ENCODE data around the gene IL12A.

DNA sequence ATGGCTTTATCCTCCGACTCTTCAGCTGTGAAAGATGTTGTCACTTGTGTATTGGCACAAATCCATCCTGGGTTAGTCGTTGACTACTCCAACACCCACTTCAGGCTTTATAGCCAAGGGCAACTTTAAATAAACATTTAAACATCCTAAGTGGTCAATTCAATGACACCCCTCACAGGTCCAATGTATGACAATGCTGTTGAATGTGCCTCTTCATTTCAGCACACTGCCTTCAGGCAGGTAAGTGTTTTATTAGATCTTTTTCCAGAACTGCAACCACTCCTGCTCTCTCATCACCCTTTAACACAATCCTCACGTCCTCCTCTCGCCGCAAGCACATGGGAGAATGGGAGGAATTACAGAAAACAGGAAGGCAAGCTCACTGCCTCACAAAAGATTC, 30.3 kb downstream of the IL12A start:
- TF ChIP-seq, protein P1, sequence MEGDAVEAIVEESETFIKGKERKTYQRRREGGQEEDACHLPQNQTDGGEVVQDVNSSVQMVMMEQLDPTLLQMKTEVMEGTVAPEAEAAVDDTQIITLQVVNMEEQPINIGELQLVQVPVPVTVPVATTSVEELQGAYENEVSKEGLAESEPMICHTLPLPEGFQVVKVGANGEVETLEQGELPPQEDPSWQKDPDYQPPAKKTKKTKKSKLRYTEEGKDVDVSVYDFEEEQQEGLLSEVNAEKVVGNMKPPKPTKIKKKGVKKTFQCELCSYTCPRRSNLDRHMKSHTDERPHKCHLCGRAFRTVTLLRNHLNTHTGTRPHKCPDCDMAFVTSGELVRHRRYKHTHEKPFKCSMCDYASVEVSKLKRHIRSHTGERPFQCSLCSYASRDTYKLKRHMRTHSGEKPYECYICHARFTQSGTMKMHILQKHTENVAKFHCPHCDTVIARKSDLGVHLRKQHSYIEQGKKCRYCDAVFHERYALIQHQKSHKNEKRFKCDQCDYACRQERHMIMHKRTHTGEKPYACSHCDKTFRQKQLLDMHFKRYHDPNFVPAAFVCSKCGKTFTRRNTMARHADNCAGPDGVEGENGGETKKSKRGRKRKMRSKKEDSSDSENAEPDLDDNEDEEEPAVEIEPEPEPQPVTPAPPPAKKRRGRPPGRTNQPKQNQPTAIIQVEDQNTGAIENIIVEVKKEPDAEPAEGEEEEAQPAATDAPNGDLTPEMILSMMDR (IDR thresholded peaks at IDR 0.05; ENCODE audit: low read depth, low read length, missing input control) = no peak
- TF ChIP-seq MAX (IDR thresholded peaks at IDR 0.05) (no peak), RXRA (IDR thresholded peaks at IDR 0.05) (no peak), TAF1 (conservative IDR thresholded peaks at IDR 0.05) (no peak), EGR1 (IDR thresholded peaks at IDR 0.05; ENCODE audit: low read depth in 2 of 2) (no peak), ATF3 (IDR thresholded peaks at IDR 0.05) (no peak), GABPA (IDR thresholded peaks at IDR 0.05 in 1 of 2, conservative IDR thresholded peaks at IDR 0.05 in 1 of 2) (no peak), RAD21 (IDR thresholded peaks at IDR 0.05) (no peak)
- TF ChIP-seq, protein P2, sequence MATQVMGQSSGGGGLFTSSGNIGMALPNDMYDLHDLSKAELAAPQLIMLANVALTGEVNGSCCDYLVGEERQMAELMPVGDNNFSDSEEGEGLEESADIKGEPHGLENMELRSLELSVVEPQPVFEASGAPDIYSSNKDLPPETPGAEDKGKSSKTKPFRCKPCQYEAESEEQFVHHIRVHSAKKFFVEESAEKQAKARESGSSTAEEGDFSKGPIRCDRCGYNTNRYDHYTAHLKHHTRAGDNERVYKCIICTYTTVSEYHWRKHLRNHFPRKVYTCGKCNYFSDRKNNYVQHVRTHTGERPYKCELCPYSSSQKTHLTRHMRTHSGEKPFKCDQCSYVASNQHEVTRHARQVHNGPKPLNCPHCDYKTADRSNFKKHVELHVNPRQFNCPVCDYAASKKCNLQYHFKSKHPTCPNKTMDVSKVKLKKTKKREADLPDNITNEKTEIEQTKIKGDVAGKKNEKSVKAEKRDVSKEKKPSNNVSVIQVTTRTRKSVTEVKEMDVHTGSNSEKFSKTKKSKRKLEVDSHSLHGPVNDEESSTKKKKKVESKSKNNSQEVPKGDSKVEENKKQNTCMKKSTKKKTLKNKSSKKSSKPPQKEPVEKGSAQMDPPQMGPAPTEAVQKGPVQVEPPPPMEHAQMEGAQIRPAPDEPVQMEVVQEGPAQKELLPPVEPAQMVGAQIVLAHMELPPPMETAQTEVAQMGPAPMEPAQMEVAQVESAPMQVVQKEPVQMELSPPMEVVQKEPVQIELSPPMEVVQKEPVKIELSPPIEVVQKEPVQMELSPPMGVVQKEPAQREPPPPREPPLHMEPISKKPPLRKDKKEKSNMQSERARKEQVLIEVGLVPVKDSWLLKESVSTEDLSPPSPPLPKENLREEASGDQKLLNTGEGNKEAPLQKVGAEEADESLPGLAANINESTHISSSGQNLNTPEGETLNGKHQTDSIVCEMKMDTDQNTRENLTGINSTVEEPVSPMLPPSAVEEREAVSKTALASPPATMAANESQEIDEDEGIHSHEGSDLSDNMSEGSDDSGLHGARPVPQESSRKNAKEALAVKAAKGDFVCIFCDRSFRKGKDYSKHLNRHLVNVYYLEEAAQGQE (IDR thresholded peaks at IDR 0.05) = no peak
- TF ChIP-seq, protein P3, sequence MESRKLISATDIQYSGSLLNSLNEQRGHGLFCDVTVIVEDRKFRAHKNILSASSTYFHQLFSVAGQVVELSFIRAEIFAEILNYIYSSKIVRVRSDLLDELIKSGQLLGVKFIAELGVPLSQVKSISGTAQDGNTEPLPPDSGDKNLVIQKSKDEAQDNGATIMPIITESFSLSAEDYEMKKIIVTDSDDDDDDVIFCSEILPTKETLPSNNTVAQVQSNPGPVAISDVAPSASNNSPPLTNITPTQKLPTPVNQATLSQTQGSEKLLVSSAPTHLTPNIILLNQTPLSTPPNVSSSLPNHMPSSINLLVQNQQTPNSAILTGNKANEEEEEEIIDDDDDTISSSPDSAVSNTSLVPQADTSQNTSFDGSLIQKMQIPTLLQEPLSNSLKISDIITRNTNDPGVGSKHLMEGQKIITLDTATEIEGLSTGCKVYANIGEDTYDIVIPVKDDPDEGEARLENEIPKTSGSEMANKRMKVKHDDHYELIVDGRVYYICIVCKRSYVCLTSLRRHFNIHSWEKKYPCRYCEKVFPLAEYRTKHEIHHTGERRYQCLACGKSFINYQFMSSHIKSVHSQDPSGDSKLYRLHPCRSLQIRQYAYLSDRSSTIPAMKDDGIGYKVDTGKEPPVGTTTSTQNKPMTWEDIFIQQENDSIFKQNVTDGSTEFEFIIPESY (IDR thresholded peaks at IDR 0.05) = no peak

Measured in liver (tissue), 3 donors.